Measurements from ENCODE around the gene IL22RA1. TPM values are rescaled to one million over a fixed set of nuclear protein-coding genes. Genes with fewer than 3 reads are reported as not detected.

The IL22RA1 gene
- total and polyA plus RNA-seq, 2 of the 8 experiments (the other 6 are each of a cell fraction or from before 2014, with no cell fraction given) = 0.17 to 0.32 TPM

- TF ChIP-seq TAF1 (IDR thresholded peaks at IDR 0.05; ENCODE audit: low read depth, low read length) = no peak
- TF ChIP-seq CTCF (IDR thresholded peaks at IDR 0.05; ENCODE audit: control extremely low read depth in 1 of 3, insufficient read depth in 1 of 3, low read depth in 1 of 3, low read length in 3 of 3) = no peak
- no peak for TF ChIP-seq KDM1A (IDR thresholded peaks at IDR 0.05; ENCODE audit: borderline replicate concordance, low read length)
Observed at GRCh38 chr1:24134376-24134775, 8.6 kb downstream of the IL22RA1 start (continued).
